HuH-7.5 (cell line): ENCODE results near the gene CRACDL.
A peak's percentile ranks its signal among the peaks of the same experiment; 100 is the strongest.

Experiments used
- DNase-seq: peaks from one replicate; pipeline ENCODE4 v3.0.0; 2011; ENCODE audit warnings: low spot score

Gene CRACDL

DNA sequence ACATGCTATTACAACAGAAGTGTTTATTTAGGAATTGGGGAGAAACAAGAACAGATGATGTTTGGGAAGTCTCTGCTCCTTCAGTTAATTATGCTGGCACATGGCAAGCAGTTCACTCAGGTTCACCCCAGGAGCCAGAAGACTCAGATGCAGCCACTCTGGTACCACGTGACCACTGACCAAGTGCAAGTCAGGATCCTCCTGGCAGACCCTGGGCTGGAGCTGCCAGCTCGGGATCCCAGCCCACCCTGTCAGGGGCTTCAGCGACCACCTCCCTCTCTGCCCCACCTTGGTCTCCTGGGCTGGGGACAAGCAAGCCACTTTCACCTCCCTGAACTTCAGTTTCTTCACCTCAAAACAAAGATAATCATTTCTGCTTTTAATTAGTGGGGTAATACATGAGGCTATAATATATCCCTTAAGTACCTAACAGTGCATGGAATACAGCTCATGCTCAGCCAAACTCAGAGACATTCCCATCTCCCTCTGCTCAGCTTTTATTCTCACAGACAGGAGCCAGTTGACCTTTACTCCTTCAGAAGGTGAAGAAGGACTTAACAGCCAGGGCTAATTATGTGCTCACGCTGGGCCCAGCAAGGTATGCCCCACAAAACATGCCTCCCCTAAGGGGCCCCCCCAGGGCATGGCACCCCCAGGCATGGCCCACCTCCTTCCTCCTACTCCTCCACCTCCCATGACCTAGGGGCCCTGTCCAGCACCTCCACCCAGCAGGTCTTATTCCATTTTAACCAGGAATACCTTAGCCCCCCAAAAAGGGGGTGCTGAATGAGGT is 11.8 kb downstream of the CRACDL start:
- DNase-seq = no peak

GRCh38 chr2:98923244-98923940 is 12.6 kb downstream of the CRACDL start:
- DNase-seq = no peak

- no peak for DNase-seq
Measured at GRCh38 chr2:98921062-98921461, 15.0 kb downstream of the CRACDL start.

DNA sequence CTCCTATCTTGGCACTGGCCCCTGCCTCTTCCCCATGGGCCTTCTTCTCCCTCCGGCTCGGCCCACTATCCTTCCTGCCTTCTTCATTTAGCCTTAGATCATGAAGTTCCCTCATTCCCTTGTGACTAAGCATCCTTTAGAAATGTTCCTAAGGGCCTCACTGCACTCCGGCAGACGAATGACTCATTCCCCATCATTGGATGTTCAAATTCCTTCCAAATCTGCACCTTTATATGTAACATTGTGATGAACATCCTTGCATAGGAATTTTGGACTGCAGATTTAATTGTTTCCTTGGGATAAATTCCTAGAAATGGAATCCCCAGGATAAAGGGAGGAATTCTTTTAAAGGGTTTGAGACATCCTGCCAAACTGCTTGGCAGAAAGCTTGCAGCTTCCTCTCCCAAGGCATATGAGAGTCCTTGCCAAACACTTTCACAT is 19.0 kb downstream of the CRACDL start:
- DNase-seq = no peak

DNA sequence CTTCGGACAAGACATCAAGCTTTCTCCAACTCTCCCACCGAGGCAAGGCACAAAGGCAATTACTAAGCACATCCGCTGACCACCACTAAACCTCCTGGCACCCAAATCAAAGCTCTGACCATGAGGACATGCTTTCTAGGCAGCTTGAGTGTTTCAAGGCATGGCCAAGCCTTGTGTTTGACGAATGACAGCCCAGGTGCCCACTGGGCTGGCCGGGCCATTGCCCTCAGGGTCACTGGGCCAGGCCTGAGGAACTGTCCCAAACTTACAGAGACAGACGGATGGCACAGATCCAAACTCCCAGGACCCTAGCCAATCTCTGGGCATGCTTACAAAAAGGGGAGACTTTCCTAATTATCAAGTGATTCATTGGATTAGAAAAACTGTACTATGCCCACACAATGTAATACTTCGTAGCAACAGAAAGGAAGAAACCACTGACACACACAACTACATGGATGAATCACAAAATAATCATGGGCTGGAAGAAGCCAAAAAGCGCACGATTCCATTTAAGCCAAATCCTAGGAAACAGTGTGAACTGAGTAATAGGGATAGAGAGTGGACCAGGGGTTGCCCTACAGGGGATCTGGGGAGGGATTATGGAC is 20.2 kb downstream of the CRACDL start:
- no peak for DNase-seq

DNA sequence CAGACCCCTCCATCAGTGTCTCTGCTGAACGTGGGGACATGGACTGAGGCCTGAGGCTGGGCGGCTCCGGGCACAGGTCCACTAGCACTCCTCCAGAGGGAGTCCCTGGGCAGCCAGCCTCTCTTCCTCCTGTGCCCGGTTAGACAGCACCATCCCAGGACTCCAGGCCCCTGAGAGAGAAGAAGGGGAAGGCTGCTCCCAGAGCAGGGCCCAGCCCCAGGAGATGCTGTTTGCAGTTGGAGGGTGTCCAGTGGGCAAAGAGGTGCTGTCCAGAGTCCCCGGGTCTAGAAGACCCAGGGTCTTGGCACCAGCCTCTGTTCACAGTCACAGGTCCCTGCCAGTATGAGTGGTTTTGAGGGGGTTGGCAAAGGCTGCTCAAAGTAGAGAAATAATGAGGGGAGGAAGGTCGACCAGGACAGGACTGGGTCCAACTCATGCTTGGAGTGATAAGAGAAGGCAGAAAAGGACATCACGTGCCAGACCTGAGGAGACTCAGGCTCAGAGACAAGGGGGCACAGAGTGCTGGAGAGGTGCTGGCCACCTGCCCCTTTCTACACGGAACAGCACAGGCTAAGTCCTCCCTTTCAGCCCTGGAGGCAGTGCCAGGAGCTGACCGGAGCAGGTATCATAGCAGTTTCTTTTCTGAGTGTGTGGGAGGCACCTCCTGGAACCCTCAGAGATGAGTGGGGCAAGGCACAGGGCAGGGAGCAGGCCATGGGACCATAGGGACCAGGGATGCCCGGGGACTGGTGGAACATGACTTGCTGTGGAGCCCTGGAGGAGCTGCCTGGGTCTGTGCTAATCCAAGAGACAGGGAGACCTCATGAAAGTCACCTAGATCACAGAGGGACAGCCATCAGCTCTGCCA is 21.1 kb downstream of the CRACDL start:
- no peak for DNase-seq

- no peak for DNase-seq
Measured at GRCh38 chr2:98913916-98914712, 21.9 kb downstream of the CRACDL start.

GRCh38 chr2:98912957-98913915 is 22.8 kb downstream of the CRACDL start:
- DNase-seq = no peak

GRCh38 chr2:98912221-98912851 is 23.7 kb downstream of the CRACDL start:
- DNase-seq = no peak

DNA sequence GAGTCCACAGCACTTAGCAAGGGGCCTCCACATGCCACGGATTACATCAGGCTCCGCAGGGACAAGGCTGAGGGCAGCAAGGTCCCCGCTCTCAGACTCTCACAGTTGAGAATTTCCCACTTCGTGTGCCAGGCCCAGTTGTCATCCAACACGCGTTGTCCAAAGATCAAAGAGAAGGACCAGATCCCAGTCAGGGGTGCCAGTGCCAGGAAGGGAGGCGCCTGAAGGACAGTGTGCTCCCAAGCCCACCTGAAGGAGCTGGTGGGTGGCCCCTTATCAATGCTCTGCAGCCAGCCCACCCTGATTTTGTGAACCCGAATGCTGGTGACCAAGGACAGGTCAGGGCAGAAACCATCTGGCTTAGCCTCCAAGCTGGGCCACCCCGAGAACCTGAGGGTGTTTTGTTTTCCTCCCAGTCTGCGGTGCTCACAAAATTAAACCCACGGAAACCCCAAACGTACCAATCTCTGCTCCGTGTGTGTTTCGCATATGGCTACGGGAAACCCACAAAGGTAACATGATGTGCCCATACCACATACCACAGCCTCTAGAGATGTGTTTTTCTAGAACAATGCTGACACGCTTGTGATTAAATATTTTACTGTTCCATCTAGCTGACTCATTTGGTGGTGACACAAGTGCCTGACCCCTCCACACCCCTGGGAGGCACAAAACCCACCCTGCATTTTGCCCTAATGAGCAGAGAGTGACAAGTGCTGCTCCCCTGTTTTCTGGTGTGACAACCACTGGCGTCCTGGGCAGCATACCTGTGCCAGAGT is 24.5 kb downstream of the CRACDL start:
- peak; percentile 61 for DNase-seq

DNA sequence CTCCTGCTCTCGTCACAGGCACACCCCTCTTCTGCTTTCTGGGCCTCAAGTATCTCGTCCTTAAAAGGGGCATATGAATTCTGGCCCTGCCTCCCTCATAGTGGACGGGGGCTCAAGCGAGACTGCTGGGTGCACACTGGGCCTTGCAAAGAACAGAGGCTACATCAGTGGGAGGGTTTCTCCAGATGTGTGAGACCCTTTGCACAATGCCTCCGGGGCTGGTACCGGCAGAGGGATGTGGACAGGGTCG is 25.0 kb downstream of the CRACDL start:
- no peak for DNase-seq

- DNase-seq = no peak
Measured at GRCh38 chr2:98910349-98911125, 25.5 kb downstream of the CRACDL start.

DNA sequence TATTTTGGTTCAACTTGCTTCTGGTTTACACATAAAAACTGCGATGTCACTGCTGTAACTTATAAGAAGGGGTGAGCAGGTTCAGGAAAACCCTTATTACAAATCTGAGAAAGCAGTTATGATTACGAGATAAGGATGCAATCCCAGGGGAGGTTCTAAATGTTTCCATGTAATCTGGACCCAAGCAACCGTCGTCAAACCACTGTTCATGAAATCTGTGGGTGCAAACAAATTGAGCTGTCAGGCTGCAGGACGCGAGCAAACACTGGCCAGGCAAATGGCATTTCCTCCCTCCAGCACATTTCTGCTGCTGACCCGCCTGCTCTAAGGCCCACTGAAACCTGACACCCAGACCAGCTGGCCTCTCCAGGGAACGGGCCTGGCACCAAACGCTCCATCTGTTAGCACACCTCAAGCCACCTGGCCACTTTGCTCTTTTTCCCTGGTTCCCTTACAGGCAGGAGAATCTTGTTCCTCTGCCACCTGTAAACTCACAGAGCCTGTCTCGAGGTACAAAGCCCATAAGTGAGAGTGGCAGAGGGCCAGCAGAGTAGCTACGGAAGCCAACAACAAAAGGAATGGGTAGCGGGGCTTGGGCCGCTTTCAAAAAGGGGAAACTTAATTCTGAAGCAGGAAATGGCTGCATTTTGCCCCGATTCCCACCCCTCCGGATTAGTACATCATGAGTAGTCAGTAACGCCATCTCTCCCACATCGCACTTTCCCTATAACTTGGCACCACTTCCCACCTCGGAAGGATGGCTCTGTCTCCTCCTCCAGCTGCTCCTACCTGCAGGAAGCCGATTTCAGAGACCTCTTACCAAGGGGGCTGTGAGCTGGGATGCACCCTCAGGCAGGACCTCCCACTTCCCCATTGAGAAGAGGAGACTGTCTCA is 26.5 kb downstream of the CRACDL start:
- peak; percentile 90 for DNase-seq

DNA sequence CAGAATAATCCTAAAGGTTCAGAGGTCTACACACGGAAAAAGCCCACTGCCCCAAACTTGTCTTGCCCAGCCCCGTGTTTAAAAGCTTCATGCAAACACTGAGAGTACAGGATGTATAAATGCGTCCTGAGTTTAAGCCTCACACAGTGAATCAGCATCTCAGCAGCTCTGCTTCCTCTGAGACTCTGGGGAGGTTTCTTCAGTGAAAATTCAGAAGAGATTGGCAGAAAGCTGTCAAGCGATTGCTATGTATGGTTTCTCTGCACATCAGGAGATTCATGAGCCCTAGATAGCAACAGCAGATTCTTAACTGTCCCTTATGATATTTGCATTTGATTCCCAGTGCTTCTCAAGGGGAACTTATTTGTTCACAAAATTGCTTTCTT is 27.1 kb downstream of the CRACDL start:
- no peak for DNase-seq

DNA sequence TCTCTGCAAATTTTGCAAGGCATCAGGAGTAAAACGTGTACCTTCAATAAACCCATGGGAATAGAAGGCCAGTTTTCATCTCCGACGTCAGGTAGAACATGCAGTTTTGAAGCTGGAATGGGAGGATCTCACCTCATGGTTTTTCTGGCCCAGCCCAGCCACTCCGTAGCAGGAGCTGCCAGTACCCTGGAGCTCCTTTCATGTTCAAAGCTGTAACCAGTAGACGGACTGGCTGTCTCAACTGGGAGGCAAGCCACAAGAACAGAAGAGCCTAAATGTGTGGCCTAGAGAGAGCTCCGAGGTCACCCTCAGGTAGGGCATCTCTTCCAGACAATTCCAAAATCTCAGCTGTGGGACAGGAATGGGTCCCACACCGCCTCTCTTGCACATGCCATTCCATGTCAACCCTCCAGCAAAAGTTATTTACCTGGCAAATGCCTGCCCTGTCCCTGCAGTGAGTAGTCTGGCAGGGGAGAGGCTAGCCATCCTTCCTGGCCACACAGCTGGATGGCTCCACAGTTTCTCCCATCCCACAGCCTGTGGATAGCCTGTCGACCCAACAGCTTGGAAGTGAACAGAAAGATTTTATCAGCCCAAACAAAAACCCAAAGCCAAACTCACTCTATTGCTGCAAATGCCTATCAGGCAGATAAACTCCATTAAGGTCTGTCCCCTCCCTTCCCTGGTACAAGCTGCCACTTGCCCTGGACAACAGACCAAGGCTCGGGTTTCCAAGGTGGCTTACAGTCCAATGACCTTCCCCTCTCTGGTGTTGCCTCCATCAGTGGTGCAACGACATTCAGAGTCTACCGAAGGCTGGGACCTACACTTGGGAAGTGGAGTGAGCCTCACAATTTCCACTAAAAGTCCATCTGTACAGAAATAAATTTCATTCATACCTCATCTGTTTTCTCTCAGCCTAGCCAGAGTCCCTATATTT is 27.8 kb downstream of the CRACDL start:
- no peak for DNase-seq

DNA sequence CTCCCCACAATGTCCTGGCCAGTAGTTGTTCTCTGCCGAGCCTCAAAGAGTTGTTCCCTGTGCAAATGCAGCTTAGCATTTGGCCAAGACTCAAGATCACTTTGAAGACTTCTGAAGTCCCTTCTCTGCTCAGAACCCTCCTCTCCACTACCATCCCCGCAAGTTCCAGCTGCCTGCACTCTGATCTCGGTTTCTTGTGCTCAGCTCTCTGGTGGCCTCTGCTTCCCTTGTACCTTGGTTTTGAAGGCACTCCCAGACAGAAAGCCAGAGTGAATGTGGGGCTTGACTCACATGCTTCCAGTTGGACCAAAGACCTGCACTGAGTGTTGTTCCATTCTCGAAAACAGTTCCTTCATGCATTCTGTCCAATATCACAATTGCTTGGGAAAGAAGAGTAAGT is 28.6 kb downstream of the CRACDL start:
- DNase-seq = no peak
